ENCODE results near the gene STYXL1. TPM values are rescaled to one million over a fixed set of nuclear protein-coding genes. Genes with fewer than 3 reads are reported as not detected.

The STYXL1 gene
- total RNA-seq, 1 donor from 2014 or later = 33.9 TPM

- no peak for DNase-seq (ENCODE audit: low read depth in 2 of 2)
Observed at GRCh38 chr7:75981453-75982305, 66.1 kb downstream of the STYXL1 start.

- no peak for DNase-seq (ENCODE audit: low read depth in 2 of 2)
Observed at GRCh38 chr7:75981203-75981452, 66.7 kb downstream of the STYXL1 start.

GRCh38 chr7:75980430-75981202, 67.2 kb downstream of the STYXL1 start:
- DNase-seq (ENCODE audit: low read depth in 2 of 2) = no peak

- DNase-seq (ENCODE audit: low read depth in 2 of 2) = peak in 1 of 2 donors; percentile 31
Observed at GRCh38 chr7:75979759-75980429, 67.9 kb downstream of the STYXL1 start.

- DNase-seq (ENCODE audit: low read depth in 2 of 2) = no peak
Observed at GRCh38 chr7:75977743-75978142, 70.1 kb downstream of the STYXL1 start.

- DNase-seq (ENCODE audit: low read depth in 2 of 2) = no peak
Observed at GRCh38 chr7:75971961-75972763, 75.6 kb downstream of the STYXL1 start.

GRCh38 chr7:75971309-75971960, 76.4 kb downstream of the STYXL1 start:
- DNase-seq (ENCODE audit: low read depth in 2 of 2) = no peak

GRCh38 chr7:75969704-75970498, 77.9 kb downstream of the STYXL1 start:
- DNase-seq (ENCODE audit: low read depth in 2 of 2) = no peak

- DNase-seq (ENCODE audit: low read depth in 2 of 2) = no peak
Observed at GRCh38 chr7:75969182-75969581, 78.6 kb downstream of the STYXL1 start.

GRCh38 chr7:75968561-75969001, 79.2 kb downstream of the STYXL1 start:
- DNase-seq (ENCODE audit: low read depth in 2 of 2) = no peak

GRCh38 chr7:75968012-75968411, 79.8 kb downstream of the STYXL1 start:
- DNase-seq (ENCODE audit: low read depth in 2 of 2) = no peak

GRCh38 chr7:75967487-75967997, 80.3 kb downstream of the STYXL1 start:
- peak; percentile 60 to 64 for DNase-seq (ENCODE audit: low read depth in 2 of 2)

GRCh38 chr7:75967055-75967454, 80.7 kb downstream of the STYXL1 start:
- DNase-seq (ENCODE audit: low read depth in 2 of 2) = no peak

- DNase-seq (ENCODE audit: low read depth in 2 of 2) = no peak
Observed at GRCh38 chr7:75966190-75966961, 81.4 kb downstream of the STYXL1 start.

- DNase-seq (ENCODE audit: low read depth in 2 of 2) = no peak
Observed at GRCh38 chr7:75965617-75966016, 82.2 kb downstream of the STYXL1 start.

GRCh38 chr7:75963381-75963995, 84.3 kb downstream of the STYXL1 start:
- DNase-seq (ENCODE audit: low read depth in 2 of 2) = peak in 1 of 2 donors; percentile 19

GRCh38 chr7:75962607-75963380, 85.0 kb downstream of the STYXL1 start:
- DNase-seq (ENCODE audit: low read depth in 2 of 2) = peak; percentile 59 to 97

GRCh38 chr7:75961218-75961617, 86.6 kb downstream of the STYXL1 start:
- DNase-seq (ENCODE audit: low read depth in 2 of 2) = peak in 1 of 2 donors; percentile 32
